H1 (cell line): Measurements from ENCODE around the gene POLR1H. TPM values are rescaled to one million over a fixed set of nuclear protein-coding genes. Genes with fewer than 3 reads are reported as not detected.

Experiments used
- CHD7 ChIP-seq: fragments of 300-600 bp; sonication (generic); IDR thresholded peaks from 2 replicates; pipeline ENCODE4 v1.7.1; 2012; ENCODE audit warnings: low read length, moderate library complexity, mild to moderate bottlenecking, inconsistent platforms; ENCODE audit not compliant: insufficient replicate concordance
- SIRT6 ChIP-seq: IDR thresholded peaks from one replicate; pipeline ENCODE4 v1.7.1; 2012; ENCODE audit warnings: low read length, inconsistent platforms
- TAF1 ChIP-seq: IDR thresholded peaks from 2 replicates; pipeline ENCODE4 v1.6.1; 2011; ENCODE audit warnings: mild to moderate bottlenecking, low read depth, low read length
- polyA plus RNA-seq, 7 experiments: library from polyadenylated mRNA; depleted of rRNA in 3 of 7; stranded (reverse) in 5 of 7; unstranded in 2 of 7; fragments of >200 nt in 5 of 7; fragments of 200-250 nt in 2 of 7; gene quantifications; 1 replicate in 5 of 7; 2 replicates in 1 of 7; 4 replicates in 1 of 7; pipeline versions ENCODE4 v1.2.1 to v1.2.3, GENCODE V29; 2011 to 2013; ENCODE audit warnings: missing spikeins in 2 of 7, mixed read lengths in 2 of 7
- total RNA-seq: library from RNA; stranded (reverse); fragmentation: NEBNext Ultra II Directional; extraction: Animal tissue kit (Norgen Biotek cat#: 25700); gene quantifications from 2 replicates; pipeline ENCODE4 v1.2.1, GENCODE V29; 2021

The POLR1H gene
- total and polyA plus RNA-seq, 2 of the 8 experiments (the other 6 are each of a cell fraction or from before 2014, with no cell fraction given): 31.5 to 82.2 TPM

DNA sequence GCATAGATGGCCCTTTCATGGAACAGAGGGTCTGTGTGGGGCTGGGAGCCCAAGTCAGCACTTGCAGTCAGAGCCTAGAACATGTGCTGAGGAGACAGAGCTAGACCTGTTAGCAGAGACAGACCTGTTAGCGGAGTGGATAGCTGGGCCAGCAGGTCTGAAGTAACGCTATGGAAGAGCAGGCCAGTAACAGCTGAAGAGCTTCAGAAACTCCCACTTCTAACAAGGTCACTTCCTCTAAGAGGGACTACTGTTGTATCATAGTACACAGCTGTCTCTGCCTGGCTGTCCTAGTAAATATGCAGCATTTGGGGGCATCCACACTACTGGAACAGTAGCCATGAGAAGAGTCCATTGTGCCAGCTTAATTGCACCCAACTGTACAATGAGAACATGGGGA is 41.2 kb upstream of the POLR1H start (continued):
- TF ChIP-seq CHD7 (no peak), TAF1 (no peak), SIRT6 (no peak)
